Ovary (tissue), 3 donors: Measurements from ENCODE around the gene TRAPPC5.

Experiments
- EP300 ChIP-seq: sonication (generic); formaldehyde crosslinking; IDR thresholded peaks from one replicate; pipeline ENCODE4 v1.6.1; 2017; ENCODE audit warnings: antibody characterized with exemption
- TF ChIP-seq, protein P1 (sequence below), 3 donors: fragments of 450-650 bp in 2 of 3; fragments of 200-600 bp in 1 of 3; IDR thresholded peaks; one replicate each; pipeline versions ENCODE4 v1.5.1 to v1.8.0; 2016 to 2022; ENCODE audit warnings: antibody characterized with exemption in 3 of 3, mild to moderate bottlenecking in 1 of 3
- donor health status: DM: no; HTN: no; CAD: no.

DNA sequence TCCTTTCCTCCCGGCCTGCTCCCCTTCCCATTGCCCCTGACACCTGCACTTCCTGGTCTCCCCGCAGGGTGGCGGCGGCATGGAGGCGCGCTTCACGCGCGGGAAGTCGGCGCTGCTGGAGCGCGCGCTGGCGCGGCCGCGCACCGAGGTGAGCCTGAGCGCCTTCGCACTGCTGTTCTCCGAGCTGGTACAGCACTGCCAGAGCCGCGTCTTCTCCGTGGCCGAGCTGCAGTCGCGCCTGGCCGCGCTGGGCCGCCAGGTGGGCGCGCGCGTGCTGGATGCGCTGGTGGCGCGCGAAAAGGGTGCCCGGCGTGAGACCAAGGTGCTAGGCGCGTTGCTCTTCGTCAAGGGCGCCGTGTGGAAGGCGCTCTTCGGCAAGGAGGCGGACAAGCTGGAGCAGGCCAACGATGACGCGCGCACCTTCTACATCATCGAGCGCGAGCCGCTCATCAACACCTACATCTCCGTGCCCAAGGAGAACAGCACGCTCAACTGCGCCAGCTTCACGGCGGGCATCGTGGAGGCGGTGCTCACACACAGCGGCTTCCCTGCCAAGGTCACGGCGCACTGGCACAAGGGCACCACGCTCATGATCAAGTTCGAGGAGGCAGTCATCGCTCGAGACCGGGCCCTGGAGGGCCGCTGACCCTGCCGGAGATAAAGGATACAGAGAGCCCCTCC, 1.7 kb downstream of the TRAPPC5 start:
- TF ChIP-seq, protein P1, sequence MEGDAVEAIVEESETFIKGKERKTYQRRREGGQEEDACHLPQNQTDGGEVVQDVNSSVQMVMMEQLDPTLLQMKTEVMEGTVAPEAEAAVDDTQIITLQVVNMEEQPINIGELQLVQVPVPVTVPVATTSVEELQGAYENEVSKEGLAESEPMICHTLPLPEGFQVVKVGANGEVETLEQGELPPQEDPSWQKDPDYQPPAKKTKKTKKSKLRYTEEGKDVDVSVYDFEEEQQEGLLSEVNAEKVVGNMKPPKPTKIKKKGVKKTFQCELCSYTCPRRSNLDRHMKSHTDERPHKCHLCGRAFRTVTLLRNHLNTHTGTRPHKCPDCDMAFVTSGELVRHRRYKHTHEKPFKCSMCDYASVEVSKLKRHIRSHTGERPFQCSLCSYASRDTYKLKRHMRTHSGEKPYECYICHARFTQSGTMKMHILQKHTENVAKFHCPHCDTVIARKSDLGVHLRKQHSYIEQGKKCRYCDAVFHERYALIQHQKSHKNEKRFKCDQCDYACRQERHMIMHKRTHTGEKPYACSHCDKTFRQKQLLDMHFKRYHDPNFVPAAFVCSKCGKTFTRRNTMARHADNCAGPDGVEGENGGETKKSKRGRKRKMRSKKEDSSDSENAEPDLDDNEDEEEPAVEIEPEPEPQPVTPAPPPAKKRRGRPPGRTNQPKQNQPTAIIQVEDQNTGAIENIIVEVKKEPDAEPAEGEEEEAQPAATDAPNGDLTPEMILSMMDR (IDR thresholded peaks at IDR 0.05) = no peak
- TF ChIP-seq EP300 = no peak
